Stimulated activated CD4-positive, alpha-beta T cell treated with anti-CD3 and anti-CD28 coated beads, TNF-alpha, amount 100 ng/mL, for 24 hours (primary cell): ENCODE measurements around the gene SLIT2.
A peak's percentile ranks its signal among the peaks of the same experiment; 100 is the strongest.

Source experiments
- DNase-seq, 3 experiments: peaks; one replicate each; pipeline ENCODE4 v3.0.0-alpha.2; 2020; ENCODE audit warnings: low read depth in 3 of 3

Gene SLIT2, protein sequence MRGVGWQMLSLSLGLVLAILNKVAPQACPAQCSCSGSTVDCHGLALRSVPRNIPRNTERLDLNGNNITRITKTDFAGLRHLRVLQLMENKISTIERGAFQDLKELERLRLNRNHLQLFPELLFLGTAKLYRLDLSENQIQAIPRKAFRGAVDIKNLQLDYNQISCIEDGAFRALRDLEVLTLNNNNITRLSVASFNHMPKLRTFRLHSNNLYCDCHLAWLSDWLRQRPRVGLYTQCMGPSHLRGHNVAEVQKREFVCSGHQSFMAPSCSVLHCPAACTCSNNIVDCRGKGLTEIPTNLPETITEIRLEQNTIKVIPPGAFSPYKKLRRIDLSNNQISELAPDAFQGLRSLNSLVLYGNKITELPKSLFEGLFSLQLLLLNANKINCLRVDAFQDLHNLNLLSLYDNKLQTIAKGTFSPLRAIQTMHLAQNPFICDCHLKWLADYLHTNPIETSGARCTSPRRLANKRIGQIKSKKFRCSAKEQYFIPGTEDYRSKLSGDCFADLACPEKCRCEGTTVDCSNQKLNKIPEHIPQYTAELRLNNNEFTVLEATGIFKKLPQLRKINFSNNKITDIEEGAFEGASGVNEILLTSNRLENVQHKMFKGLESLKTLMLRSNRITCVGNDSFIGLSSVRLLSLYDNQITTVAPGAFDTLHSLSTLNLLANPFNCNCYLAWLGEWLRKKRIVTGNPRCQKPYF (N-terminal part only)

DNA sequence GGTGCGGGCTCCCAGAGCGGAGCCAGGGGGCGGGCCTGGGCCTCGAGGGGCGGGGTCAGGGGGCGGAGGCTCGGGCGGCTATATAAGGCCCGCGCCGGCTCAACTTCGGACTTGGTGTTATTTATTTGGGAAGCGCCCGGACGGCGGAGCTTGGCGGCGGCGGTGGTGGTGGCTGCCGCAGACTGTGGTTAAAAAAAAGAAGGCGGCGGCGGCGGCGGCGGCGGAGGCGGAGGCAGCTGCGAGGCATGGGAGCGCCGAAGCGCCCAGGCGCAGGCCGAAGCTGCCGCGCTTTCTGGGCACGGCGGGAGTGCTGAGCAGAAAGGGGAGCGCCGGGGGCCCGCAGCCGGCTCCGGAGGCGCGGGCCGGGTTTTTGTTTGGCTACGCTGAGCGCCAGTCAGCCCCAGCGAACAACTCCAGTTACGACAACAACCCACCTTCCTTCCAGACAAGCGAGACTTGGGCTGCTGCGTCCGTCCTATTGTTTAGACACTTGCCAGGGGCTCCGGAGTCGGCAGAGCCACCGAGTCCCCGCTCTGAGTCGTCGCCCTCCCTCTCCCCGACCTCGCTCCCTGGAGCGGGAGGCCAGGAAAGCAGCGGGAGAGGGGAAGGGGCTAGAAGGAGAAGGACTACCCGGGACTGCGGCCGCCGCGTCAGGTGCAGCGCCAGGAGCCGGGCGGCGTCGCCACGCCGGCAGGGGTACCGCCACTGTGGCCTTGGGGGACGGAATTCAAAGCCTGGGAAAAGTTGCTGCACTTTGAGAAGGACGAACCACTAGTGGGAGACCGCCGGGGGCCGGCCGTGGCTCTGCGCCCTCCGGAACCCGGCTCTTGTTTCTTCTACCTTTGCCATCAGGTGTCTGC is at the start of gene SLIT2:
SLIT2 (plus strand) TSS at position 110 of the 860 bp plus-strand sequence. CDS start 1,911 bp downstream, outside the sequence.
- peak in 1 of 3 experiments; percentile 20 for DNase-seq

DNA sequence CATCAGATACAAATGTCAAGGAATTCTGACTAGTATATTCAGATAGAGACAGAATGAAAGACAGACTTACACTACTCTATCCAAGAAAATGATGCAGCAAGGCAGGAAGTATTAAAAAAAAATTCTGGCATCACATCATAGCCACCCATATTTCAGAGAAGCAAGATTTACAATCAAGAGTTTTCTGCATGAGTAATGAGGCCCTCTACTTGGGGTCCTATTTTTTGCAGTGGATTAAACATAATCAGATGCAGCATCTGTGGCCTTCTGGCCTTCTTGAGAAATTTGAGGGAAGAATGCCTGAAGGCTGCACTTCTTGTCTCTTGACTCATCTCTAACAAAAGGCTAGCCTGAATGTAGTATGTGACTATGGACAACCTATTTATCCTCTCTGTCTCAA is 48.2 kb upstream of the SLIT2 start:
- DNase-seq: no peak

DNA sequence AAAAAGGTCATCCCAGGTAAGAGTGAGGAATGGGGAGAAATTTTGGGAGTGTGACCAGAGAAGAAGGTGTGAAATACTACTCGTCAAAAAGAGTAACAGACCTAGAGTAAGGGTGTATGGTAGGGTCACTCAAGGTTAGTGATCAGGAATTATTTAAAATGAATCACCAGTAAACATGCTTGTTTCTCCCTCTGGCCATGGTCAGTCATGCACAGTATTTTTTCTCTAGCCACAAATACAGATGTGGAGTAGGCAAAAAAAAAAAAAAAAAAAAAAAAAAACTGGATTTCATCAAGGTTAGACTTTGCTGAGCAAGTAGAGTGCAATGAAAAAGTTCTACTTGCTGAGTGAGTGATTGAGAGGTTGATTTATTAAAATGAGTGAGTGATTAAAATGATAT is 34.2 kb upstream of the SLIT2 start:
- DNase-seq: no peak

DNA sequence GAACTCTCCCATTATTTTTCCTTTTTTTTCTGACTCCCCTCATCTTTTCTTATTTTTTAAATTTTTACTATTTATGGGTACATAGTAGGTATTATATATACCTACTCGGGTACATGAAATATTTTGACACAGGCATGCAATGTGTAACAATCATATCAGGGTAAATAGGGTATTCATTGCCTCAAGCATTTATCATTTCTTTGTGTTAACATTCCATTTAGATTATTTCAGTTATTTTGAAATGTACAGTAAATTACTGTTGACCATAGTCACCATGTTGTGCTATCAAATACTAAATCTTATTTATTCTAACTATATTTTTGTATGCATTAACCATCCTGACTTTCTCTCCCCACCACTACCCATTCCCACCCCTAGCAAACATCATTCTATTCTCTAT is 33.8 kb upstream of the SLIT2 start:
- DNase-seq: no peak

DNA sequence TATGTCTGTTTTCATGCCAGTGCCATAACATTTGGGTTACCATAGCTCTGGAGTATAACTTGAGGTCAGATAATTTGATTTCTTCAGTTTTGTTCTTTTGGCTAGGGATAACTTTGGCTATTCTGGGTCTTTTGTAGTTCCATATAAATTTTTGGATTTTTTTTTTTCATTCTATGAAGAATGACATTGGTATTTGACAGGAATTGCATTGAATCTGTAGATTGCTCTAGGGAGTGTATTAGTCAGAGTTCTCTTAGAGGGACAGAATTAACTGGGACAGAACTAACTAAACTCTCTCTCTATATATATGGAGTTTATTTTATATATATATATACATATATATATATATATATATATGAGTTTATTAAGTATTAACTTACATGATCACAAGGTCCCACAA is 32.2 kb upstream of the SLIT2 start:
- DNase-seq: no peak

DNA sequence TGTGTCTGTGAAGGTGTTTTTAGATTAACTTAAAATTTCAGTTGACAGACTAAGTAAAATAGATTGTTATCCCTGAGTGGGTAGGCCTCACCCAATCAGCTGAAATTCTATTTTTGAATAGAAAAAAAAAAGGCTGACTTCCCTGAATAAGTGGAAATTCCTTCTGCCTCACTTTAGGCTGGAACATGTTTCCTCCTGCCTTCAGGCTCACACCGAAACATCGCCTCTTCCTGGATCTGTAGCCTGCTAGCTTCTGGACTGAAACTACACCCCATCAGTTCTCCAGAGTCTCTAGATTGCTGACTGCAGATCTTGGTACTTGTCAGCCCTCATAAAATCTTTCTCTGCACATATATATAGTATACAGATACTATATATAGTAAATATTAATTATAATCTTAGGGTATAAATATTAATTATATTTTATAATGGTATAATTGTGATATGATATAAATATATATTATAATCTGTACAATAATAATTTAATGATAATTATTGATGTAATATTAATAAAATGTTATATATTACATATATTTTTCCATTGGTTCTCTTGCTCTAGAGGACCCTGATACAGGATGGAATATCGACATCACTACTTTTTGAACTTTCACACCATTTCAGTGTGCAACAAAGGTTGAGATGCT is 13.7 kb upstream of the SLIT2 start:
- DNase-seq: no peak

DNA sequence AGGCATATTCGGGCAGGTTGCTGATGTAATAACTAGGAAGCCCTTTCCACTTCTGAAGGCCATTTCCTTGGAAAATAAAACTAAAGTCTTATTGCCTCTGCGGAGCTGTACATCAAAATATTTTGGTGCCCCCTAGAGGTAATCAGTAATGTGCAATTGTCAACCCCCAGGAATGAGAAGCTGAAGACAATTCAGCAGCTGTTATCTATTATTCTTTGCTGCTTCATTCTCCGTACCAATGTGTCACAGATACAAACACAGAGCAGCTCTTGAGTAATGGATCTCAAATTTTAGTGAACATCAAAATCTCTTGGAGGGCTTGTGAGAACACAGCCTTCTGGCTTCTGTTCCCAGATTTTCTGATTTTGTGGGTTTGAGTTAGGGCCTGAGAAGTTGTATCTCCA is 3.5 kb upstream of the SLIT2 start:
- DNase-seq: no peak

DNA sequence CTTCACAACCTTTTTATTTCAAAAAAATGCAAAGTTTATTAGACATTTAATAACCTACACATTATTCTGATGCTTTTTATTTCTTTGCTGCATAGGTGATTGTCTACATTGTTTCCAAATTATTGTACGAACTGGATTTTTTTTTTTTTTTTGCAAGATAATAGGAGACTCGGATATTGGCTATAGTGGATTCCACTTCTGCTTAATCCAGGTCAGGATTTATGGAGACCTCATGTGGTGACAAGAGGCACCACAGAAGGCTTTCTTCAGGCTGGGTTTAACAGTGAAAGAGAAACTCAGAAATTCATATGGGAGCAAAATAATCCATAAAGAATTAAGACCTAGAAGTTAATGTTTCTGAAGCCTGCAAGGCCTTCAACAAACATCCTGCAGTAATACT is 2.4 kb upstream of the SLIT2 start:
- DNase-seq: no peak

DNA sequence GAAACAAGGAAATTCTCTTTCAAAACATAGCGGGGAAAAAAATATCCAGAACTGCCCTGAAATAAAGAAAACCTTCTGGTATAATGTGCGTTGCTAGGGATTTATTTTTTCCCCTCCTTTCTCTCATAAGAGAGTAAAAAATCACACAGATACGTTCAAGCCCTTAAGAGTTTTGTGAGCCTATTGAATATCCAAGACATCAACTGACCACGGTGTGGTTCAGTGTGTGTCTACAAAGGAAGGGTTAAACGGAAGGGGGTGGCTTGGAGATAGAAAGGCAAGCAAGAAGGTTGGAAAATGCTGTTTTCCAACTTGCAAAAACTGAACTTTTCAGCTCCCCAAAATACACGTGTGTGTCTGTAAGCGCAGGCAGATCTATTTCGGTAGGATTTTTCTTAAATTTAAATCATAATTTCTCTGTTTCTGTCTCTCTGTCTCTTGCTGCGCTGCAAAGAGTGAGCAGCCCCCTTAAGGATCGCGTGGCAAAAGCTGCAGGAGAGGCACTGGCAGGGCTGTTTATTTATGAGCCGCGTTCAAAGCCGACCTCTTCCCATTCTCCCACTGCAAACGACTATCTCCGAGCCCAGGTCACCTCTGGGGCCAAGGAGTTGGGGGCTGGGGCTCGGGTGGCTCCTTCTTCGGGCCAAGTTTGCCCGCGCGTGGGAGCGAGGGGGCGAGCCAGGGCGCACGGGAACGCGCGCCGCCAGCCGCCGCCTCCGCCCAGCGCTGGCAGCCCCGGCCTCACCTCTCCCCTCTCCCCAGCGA is 492 bp upstream of the SLIT2 start:
- DNase-seq: no peak

DNA sequence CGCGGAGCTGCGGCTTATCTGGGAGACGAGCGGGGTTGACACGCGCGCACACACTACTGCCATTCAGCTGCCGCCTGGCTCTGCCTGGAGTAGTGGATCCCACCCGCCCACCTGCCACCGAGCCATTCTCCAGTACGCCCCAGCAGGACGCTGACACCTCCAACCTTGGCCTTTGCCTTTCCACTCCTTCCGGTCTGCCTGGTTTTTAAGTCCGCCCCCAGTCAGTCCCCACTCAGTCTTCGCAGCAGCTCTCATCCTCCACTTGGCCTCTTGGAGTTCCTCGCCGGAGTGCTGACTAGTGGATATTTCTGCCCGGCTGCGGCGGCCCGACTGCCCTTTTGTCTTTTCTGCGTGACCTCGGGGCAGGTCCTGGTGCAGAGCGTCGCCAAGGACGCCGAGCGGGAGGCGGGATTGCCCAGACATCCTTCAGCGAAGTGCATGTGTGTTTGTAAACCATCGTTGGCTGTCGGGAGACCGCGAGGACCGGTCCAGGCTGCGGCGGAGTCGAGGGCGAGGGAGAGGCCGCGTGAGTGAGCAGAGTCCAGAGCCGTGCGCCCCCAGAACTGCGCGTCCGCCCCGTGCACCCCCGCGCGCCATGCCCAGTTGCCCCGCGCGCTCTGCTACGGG is 1.1 kb downstream of the SLIT2 start:
- DNase-seq: no peak

DNA sequence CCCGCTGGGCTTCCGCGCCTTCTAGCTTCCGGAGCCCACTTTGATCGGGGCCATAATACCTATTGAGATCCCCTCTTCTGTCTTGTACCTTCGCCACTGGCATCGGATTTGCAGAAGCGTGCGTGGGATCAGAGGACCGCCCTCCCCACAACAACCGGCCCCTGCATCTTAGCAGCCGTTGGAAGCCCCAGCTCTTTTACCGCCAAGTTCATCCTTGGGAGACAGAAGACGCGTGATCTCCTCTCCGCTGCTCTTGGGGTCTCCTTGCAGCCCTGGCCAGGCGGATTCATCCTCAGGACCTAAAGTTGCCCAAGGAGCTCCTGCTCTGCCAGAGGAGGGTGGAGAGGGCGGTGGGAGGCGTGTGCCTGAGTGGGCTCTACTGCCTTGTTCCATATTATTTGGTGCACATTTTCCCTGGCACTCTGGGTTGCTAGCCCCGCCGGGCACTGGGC is 1.6 kb downstream of the SLIT2 start:
- no peak for DNase-seq

DNA sequence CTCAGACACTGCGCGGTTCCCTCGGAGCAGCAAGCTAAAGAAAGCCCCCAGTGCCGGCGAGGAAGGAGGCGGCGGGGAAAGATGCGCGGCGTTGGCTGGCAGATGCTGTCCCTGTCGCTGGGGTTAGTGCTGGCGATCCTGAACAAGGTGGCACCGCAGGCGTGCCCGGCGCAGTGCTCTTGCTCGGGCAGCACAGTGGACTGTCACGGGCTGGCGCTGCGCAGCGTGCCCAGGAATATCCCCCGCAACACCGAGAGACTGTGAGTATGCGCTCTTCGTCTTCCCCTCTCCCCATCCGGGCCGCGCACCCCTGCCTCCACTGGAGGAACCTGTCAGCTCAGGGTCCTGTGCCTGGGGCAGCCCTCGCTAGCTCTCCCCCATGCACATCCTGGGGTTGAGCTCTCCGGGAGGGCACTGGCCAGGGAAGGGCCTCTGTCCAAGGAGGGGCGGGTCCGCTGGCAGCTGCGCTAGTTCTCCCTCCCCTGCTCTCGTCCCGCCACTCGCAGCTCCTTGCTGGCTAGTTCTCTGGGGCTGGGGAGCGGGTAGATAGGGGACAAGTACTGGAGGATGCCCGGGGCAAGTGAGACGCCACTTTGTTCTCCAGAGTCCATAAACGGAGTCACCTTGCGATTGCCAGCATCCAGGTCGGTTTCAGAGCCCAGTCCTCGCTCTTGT is 2.2 kb downstream of the SLIT2 start:
- DNase-seq: no peak

DNA sequence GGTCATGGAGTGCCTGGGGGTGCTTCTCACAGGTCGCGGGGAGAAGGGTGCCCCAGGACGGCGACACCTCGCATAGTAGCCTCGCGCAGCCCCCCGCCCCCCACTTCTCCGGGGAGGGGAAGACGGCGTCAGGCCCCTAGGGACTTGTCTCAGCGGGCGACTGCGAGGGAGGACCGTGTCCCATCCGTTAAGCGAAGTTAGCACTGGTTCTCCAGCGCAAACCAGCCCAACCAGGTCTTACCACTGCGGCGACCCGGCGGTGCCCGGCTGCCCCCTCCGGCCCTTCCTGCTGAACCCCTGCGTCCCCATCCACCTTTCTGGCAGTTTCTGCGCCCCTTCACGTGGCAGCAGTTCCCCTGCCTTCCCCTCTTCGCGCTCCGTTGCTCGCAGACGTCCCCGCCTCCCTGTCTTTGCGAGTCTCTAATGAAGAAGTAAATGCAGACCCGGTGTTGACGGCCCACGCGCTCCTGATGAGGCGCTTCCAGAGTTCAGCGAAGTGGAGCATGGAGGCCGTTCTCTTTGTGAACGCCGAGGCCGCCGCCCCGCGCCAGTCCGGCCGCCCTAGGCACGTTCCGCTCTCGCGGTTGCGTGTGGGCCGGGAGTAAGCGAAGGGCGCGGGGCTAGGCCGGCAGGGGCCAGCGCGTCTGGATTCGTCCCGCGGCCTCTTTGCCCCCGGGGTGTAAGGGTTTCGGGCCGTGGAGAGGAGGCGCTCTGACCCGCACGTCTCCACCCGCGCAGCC is 3.0 kb downstream of the SLIT2 start:
- DNase-seq: no peak

DNA sequence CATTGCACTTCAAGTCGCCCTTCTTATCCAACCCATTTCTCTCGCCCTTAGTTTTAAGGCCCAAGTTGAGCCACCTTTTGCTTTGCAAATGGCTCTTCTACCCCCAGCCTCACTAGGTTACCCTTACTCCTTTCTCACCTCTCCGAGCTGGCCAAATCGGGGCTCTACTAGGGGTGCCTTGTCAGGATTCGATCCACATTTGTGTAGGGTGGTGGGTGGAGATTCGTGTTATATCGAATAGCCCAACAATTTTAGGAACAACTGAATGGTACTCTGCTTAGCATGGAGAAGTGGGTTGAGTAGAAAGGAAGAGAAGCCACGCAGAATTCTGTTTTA is 3.5 kb downstream of the SLIT2 start:
- DNase-seq: no peak

DNA sequence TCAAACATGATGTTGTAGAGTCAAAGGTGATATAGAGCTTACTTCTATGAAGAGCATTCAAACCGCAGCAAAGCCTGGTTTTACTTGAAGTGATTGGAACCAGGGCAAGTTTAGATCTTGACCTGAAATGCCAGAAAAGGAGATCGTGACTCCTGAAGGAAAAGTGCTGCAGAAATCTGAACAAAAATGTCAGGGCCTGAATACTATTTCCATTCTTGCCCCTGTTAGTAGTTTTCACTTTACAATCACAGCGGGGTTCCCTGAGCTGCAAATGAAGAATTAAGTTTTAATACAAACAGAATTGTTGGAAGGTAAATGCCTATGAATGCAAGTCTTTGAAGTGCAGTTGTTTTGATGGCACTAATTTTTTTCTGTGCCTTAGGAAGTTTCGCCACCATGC is 4.1 kb downstream of the SLIT2 start:
- DNase-seq: no peak

DNA sequence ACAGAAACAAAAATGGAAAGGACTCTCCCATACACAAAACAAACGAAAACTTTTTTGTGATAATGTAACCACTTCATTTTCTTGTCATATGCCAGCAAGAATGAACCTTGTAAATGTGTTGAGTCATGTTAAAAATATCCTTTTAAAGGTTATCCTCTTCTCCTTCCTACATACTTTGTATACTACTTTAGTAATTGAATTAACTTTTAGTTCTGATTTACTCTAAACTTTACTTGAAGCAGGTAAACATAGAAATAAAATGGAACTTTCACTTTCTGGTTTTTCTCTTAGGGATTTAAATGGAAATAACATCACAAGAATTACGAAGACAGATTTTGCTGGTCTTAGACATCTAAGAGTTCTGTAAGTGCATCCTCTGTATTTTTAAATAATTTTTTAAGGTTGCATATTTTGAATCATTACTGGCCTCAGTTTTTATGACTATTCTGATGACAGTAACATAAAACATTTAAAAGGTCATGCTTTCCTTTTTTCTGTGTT is 4.7 kb downstream of the SLIT2 start:
- DNase-seq: no peak

DNA sequence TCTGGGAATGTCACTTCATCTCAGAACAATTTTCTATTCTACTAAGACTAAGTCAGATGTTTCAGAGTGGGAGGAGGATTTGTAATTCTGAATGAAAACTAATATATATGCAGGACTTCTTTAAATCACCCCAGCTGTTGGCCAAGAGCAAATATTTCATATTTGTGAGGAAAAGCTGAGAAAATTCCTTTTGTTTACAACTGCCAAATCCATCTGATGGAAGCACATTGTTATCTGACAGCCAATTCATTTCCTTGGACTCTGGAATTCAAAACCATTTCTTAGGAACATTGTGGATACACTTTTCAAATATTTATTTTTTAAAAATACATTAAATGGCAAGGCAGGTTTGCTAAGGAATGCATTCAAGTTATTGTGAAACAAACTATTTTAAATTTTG is 8.0 kb downstream of the SLIT2 start:
- no peak for DNase-seq

DNA sequence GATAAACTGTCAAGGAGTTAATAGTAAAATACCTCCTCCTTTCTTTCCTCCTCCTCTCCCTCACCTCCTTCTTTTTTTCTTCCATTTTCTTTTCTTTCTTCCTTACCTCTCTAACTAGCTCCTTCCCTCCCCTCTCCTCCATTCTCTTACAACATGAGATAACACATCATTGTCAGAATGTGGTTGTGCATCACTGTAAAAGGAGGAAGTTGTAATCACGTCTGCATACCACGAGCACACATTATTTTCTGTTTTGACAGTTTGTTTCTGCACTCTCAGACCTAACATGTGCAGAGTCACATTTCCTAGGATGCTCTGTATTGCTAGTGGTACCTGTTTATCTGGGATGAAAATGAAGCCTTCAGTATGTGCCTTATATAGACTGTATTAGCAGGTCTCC is 9.1 kb downstream of the SLIT2 start:
- DNase-seq: no peak

DNA sequence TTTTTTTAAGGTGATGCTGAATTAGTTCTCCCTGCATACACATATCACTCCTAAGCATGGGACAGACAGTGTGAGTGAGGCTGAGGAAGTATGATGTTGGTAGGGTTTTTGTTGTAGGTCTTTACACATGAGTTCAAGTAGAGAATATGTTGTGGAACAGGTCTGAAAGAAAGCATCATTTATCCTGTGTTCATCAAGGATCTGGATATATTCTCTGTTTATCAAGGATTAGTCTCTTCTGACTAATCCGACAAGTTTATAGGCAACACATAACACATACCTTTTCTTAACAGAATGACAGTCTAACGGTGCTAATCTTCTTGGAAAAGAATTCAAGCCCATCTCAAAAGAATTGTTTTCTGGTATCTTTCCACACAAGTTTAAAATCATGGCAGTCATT is 10.5 kb downstream of the SLIT2 start:
- no peak for DNase-seq
